ENCODE data around the gene MAML2.
A peak's percentile ranks its signal among the peaks of the same experiment; 100 is the strongest.

DNA sequence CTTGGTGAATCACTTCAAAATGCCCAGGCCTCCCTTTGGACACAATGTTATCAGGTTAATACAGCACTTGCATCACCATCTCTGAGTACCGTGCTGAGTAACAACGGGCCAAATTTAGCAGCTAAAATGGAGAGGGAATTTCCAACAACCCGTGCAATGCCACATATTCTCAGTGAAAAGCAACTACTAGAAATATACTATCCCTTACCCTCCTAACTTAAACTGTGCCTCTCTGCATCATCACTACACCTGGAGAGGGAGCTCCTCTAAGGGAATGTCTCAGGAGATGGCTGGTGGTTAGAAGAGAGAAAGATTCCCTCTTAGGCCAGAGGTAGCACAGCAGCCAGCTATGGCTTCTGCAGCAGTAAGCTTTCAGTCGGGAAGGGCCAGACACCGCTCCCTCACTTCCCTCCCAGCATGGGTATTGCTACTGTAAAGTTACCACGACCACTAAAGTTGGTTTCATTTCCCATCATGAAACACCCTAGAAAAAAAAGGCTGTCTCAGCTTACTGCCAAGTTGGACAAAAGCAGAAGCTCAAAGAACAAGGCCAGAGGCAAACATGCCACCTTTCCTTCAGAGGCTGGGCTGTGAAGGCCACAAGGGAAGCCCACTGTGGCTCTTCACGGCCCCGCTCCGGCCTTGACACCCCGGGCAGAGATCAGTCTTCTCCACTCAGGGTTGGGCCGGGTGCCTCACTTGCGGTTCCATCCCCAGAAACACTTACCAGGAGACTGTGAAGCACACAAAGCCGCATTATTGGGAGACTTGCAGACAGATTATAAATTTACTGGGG, 3.9 kb downstream of the MAML2 start:
- TF ChIP-seq, protein P1, sequence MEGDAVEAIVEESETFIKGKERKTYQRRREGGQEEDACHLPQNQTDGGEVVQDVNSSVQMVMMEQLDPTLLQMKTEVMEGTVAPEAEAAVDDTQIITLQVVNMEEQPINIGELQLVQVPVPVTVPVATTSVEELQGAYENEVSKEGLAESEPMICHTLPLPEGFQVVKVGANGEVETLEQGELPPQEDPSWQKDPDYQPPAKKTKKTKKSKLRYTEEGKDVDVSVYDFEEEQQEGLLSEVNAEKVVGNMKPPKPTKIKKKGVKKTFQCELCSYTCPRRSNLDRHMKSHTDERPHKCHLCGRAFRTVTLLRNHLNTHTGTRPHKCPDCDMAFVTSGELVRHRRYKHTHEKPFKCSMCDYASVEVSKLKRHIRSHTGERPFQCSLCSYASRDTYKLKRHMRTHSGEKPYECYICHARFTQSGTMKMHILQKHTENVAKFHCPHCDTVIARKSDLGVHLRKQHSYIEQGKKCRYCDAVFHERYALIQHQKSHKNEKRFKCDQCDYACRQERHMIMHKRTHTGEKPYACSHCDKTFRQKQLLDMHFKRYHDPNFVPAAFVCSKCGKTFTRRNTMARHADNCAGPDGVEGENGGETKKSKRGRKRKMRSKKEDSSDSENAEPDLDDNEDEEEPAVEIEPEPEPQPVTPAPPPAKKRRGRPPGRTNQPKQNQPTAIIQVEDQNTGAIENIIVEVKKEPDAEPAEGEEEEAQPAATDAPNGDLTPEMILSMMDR (IDR thresholded peaks at IDR 0.05): peak; percentile 29
- TF ChIP-seq POLR2AphosphoS5 (IDR thresholded peaks at IDR 0.05; ENCODE audit: low read depth, low read length): no peak

Measured in Panc1 (cell line).